Smooth muscle cell (in vitro differentiated cells): ENCODE data around the gene ASB9. TPM values are rescaled to one million over a fixed set of nuclear protein-coding genes. Genes with fewer than 3 reads are reported as not detected.
"Not testable (repeated sequence)": the region's sequence is repeated elsewhere in the genome, so short reads cannot be mapped to it uniquely, and the experiment has no call there.

Experiments used
- DNase-seq: peaks from one replicate; lab custom pipeline; 2025; ENCODE audit not compliant: unreplicated experiment; lab: John Stamatoyannopoulos, UW
- H2AFZ ChIP-seq: fragments of 200-600 bp; sonication (generic); 2 replicates; pipeline ENCODE4 v1.6.0; 2016; ENCODE audit warnings: antibody characterized with exemption, low read depth, mild to moderate bottlenecking
- H3F3A ChIP-seq: fragments of 200-600 bp; sonication (generic); 2 replicates; pipeline ENCODE4 v1.6.0; 2017; ENCODE audit warnings: antibody characterized with exemption, low read depth
- H3K27ac ChIP-seq: fragments of 200-600 bp; sonication (generic); 2 replicates; pipeline ENCODE4 v1.5.1; 2016; ENCODE audit warnings: low read depth, mild to moderate bottlenecking
- H3K27me3 ChIP-seq: fragments of 200-600 bp; sonication (generic); 2 replicates; pipeline ENCODE4 v1.6.1; 2016; ENCODE audit warnings: low read depth, mild to moderate bottlenecking
- H3K36me3 ChIP-seq: fragments of 200-600 bp; sonication (generic); 2 replicates; pipeline ENCODE4 v1.5.1; 2016; ENCODE audit warnings: low read depth
- H3K4me1 ChIP-seq: fragments of 200-600 bp; sonication (generic); 2 replicates; pipeline ENCODE4 v1.5.1; 2016; ENCODE audit warnings: low read depth
- H3K4me2 ChIP-seq: fragments of 200-600 bp; sonication (generic); 2 replicates; pipeline ENCODE4 v1.6.0; 2016; ENCODE audit warnings: mild to moderate bottlenecking
- H3K4me3 ChIP-seq: fragments of 200-600 bp; sonication (generic); 2 replicates; pipeline ENCODE4 v1.5.1; 2016; ENCODE audit warnings: mild to moderate bottlenecking
- H3K79me2 ChIP-seq: fragments of 200-600 bp; sonication (generic); 2 replicates; pipeline ENCODE4 v1.6.0; 2016; ENCODE audit warnings: low read depth, mild to moderate bottlenecking
- H3K9ac ChIP-seq: fragments of 200-600 bp; sonication (generic); 2 replicates; pipeline ENCODE4 v1.6.0; 2016; ENCODE audit warnings: low read depth
- H3K9me3 ChIP-seq: fragments of 200-600 bp; sonication (generic); replicated peaks from 2 replicates; pipeline ENCODE4 v1.5.1; 2016; ENCODE audit warnings: low read depth
- H4K20me1 ChIP-seq: fragments of 200-600 bp; sonication (generic); 2 replicates; pipeline ENCODE4 v1.6.0; 2016; ENCODE audit warnings: low read depth
- CTCF ChIP-seq: fragments of 200-600 bp; sonication (generic); IDR thresholded peaks from 2 replicates; pipeline ENCODE4 v1.5.1; 2017; ENCODE audit warnings: borderline replicate concordance, mild to moderate bottlenecking, antibody characterized with exemption; ENCODE audit not compliant: insufficient read depth, poor library complexity, severe bottlenecking
- WGBS: methylation state at CpG from one replicate; pipeline ENCODE4 v1.1.7; 2016; ENCODE audit warnings: low lambda C conversion rate; 5-methylcytosine and 5-hydroxymethylcytosine counted together
- polyA plus RNA-seq: library from polyadenylated mRNA; unstranded; fragments of >200 nt; fragmentation: Nextera tagmentation; extraction: Ambion mirVana; gene quantifications from 2 replicates; pipeline ENCODE4 v1.2.1, GENCODE V29; 2016
- total RNA-seq: library from RNA; depleted of rRNA; stranded (reverse); fragments of >200 nt; gene quantifications from 2 replicates; pipeline ENCODE4 v1.2.3, GENCODE V29; 2014

Gene ASB9
- total and polyA plus RNA-seq, 2 experiments from 2014 or later, result 0.39 TPM; not detected in 1

GRCh38 chrX:15203694-15204093 lies 66.2 kb downstream of the ASB9 start:
- no peak overlapping the region for H3K4me2 ChIP-seq
- no peaks in the 10 kb centered on the region for H3K4me1 ChIP-seq
- no peak overlapping the region for H3K4me3 ChIP-seq
- H3K9ac ChIP-seq, result no peak overlapping the region
- H3K36me3 ChIP-seq, result no peaks in the 10 kb centered on the region
- no peak for TF ChIP-seq CTCF
- no peak overlapping the region for H3K27ac ChIP-seq
- no peaks in the 10 kb centered on the region for H3F3A ChIP-seq
- no peak overlapping the region for H2AFZ ChIP-seq
- no peak for DNase-seq
- H3K79me2 ChIP-seq, result no peaks in the 10 kb centered on the region
- H3K27me3 ChIP-seq, result no peaks in the 10 kb centered on the region
- 83% methylated on average over 2 of the region's 2 CpGs for WGBS
- no peaks in the 10 kb centered on the region for H3K9me3 ChIP-seq
- H4K20me1 ChIP-seq, result no peaks in the 10 kb centered on the region

- Histone ChIP-seq H3K4me3 (no peak overlapping the region), H4K20me1 (no peaks in the 10 kb centered on the region), H3K9me3 (no peaks in the 10 kb centered on the region), H3K4me2 (no peak overlapping the region), H3F3A (no peaks in the 10 kb centered on the region), H3K79me2 (no peaks in the 10 kb centered on the region), H3K4me1 (no peaks in the 10 kb centered on the region), H3K36me3 (no peaks in the 10 kb centered on the region), H2AFZ (no peak overlapping the region), H3K27me3 (no peaks in the 10 kb centered on the region), H3K9ac (no peak overlapping the region), H3K27ac (no peak overlapping the region)
- 69% methylated on average over 2 of the region's 2 CpGs for WGBS
- TF ChIP-seq CTCF, result no peak
- no peak for DNase-seq
These were observed 67.3 kb downstream of the ASB9 start for GRCh38 chrX:15202454-15203177.

GRCh38 chrX:15200871-15201270 lies 69.0 kb downstream of the ASB9 start:
- DNase-seq, result no peak
- no peaks in the 10 kb centered on the region for H3K36me3 ChIP-seq
- H2AFZ ChIP-seq, result no peak overlapping the region
- H3K27ac ChIP-seq, result no peak overlapping the region
- H3K79me2 ChIP-seq, result no peaks in the 10 kb centered on the region
- H3K4me3 ChIP-seq, result no peak overlapping the region
- TF ChIP-seq CTCF, result no peak
- H3K27me3 ChIP-seq, result no peaks in the 10 kb centered on the region
- H4K20me1 ChIP-seq, result no peaks in the 10 kb centered on the region
- no peak overlapping the region for H3K9ac ChIP-seq
- 65% methylated on average over 2 of the region's 2 CpGs for WGBS
- no peak overlapping the region for H3K4me2 ChIP-seq
- H3K4me1 ChIP-seq, result no peaks in the 10 kb centered on the region
- no peaks in the 10 kb centered on the region for H3K9me3 ChIP-seq
- H3F3A ChIP-seq, result no peaks in the 10 kb centered on the region

- not testable (repeated sequence) for H3K79me2 ChIP-seq
These were observed 71.2 kb downstream of the ASB9 start for GRCh38 chrX:15198608-15199202.

More at GRCh38 chrX:15198608-15199202, 71.2 kb downstream of the ASB9 start:
- not testable (repeated sequence) for H3K9me3 ChIP-seq, H3K9ac ChIP-seq, DNase-seq, H3K4me1 ChIP-seq, H2AFZ ChIP-seq, H3K4me3 ChIP-seq, H3K27ac ChIP-seq, H3K36me3 ChIP-seq, H3F3A ChIP-seq, H3K4me2 ChIP-seq, H3K27me3 ChIP-seq, H4K20me1 ChIP-seq
- WGBS, result 79% methylated on average over 2 of the region's 2 CpGs
